Activated CD8-positive, alpha-beta T cell treated with anti-CD3 and anti-CD28 coated beads, Interleukin-2, amount 10 ng/mL, durations not matched to agents 7 days and 5 days (primary cell): ENCODE measurements around the gene RFXANK. TPM values are rescaled to one million over a fixed set of nuclear protein-coding genes. Genes with fewer than 3 reads are reported as not detected.

Experiments
- ATAC-seq: fragments of 150-1000 bp; cut with Tn5 transposase; one replicate; pipeline ENCODE4 v1.10.0; 2021; ENCODE audit warnings: moderate library complexity
- CTCF ChIA-PET: fragments of 350-600 bp; sonication (Branson Sonifier 250); formaldehyde crosslinking; loops from one replicate; lab custom pipeline; 2021; ENCODE audit warnings: antibody characterized with exemption; lab: Charles Lee
- POLR2A ChIA-PET: fragments of 350-600 bp; sonication (Branson Sonifier 250); formaldehyde crosslinking; loops from one replicate; lab custom pipeline; 2021; ENCODE audit warnings: antibody characterized with exemption; lab: Charles Lee
- DNase-seq: peaks from one replicate; pipeline ENCODE4 v3.0.0-alpha.2; 2020
- H3K27ac Mint-ChIP-seq: one replicate; pipeline ENCODE4 v1.8.0; 2021; ENCODE audit warnings: mild to moderate bottlenecking, mixed read lengths
- H3K27me3 Mint-ChIP-seq: one replicate; pipeline ENCODE4 v1.8.0; 2021; ENCODE audit warnings: low read depth, mixed read lengths
- H3K36me3 Mint-ChIP-seq: one replicate; pipeline ENCODE4 v1.8.0; 2021; ENCODE audit warnings: low read depth, mixed read lengths
- H3K4me1 Mint-ChIP-seq: one replicate; pipeline ENCODE4 v1.8.0; 2021; ENCODE audit warnings: low read depth, mixed read lengths
- H3K4me3 Mint-ChIP-seq: one replicate; pipeline ENCODE4 v1.8.0; 2021; ENCODE audit warnings: mild to moderate bottlenecking, mixed read lengths
- H3K9me3 Mint-ChIP-seq: one replicate; pipeline ENCODE4 v1.8.0; 2022; ENCODE audit warnings: mixed read lengths; ENCODE audit not compliant: insufficient read depth
- total RNA-seq, 2 experiments: library from RNA; stranded (reverse); gene quantifications; one replicate each; pipeline ENCODE4 v1.2.3, GENCODE V29; 2021

RFXANK gene
- total RNA-seq, 2 experiments from 2014 or later: 97.9 to 98.7 TPM

- H3K9me3 Mint-ChIP-seq: no peaks in the 10 kb centered on the region
- ATAC-seq (no peak), DNase-seq (no peak)
- H3K27ac Mint-ChIP-seq: peak overlapping the region; percentile 78
- H3K27me3 Mint-ChIP-seq: no peaks in the 10 kb centered on the region
- H3K36me3 Mint-ChIP-seq: peaks cover 31% of the 10 kb centered on the region
- peaks cover 36% of the 10 kb centered on the region for H3K4me1 Mint-ChIP-seq
- CTCF ChIA-PET: interaction anchor here (2.1 kb wide), 1 partner anchor 9 kb away, joined by 8 read pairs; the partner anchor contains the start of gene NR2C2AP
- H3K4me3 Mint-ChIP-seq: peak overlapping the region; percentile 87
- POLR2A ChIA-PET: interaction anchor here (3.2 kb wide), 1 partner anchor 8 kb away, joined by 55 read pairs; the partner anchor contains the start of gene NR2C2AP
These were observed 1.9 kb downstream of the RFXANK start for GRCh38 chr19:19193926-19194325.

GRCh38 chr19:19201697-19202630 lies 9.9 kb downstream of the RFXANK start:
- POLR2A ChIA-PET: interaction anchor here (0.6 to 3.9 kb wide), 2 partner anchors 9 to 892 kb away, joined by 4 to 55 read pairs; partner anchors contain the start of genes BORCS8 and RFXANK

GRCh38 chr19:19202707-19203011 lies 10.6 kb downstream of the RFXANK start:
- ATAC-seq (no peak), DNase-seq (no peak)
- H3K4me1 Mint-ChIP-seq: peaks cover 43% of the 10 kb centered on the region
- H3K9me3 Mint-ChIP-seq: no peaks in the 10 kb centered on the region
- CTCF ChIA-PET: interaction anchor here (0.7 to 1.6 kb wide), 7 partner anchors 9 to 203 kb away, joined by 3 to 8 read pairs (median 4); partner anchors contain the start of gene GATAD2A
- peaks cover 7% of the 10 kb centered on the region for H3K27me3 Mint-ChIP-seq
- peak overlapping the region; percentile 95 for H3K4me3 Mint-ChIP-seq
- POLR2A ChIA-PET: interaction anchor here (0.6 to 3.9 kb wide), 5 partner anchors 10 to 892 kb away, joined by 3 to 55 read pairs (median 4); partner anchors contain the start of genes BORCS8, NDUFA13, RFXANK and TSSK6
- peaks cover 34% of the 10 kb centered on the region for H3K36me3 Mint-ChIP-seq
- H3K27ac Mint-ChIP-seq: peak overlapping the region; percentile 89

More at GRCh38 chr19:19201697-19202630, 9.9 kb downstream of the RFXANK start:
- Mint-ChIP-seq H3K36me3 (peaks cover 35% of the 10 kb centered on the region), H3K4me3 (peak overlapping the region; percentile 95), H3K27me3 (peaks cover 3% of the 10 kb centered on the region), H3K9me3 (no peaks in the 10 kb centered on the region), H3K27ac (peak overlapping the region; percentile 89), H3K4me1 (peaks cover 36% of the 10 kb centered on the region)
- DNase-seq (no peak), ATAC-seq (no peak)
- CTCF ChIA-PET: interaction anchor here (1.6 kb wide), 2 partner anchors 9 to 27 kb away, joined by 4 to 8 read pairs; no protein-coding TSS in a partner anchor

- ChIA-PET CTCF (interaction anchor here (0.5 to 1.6 kb wide), 9 partner anchors 10 to 360 kb away, joined by 3 to 8 read pairs (median 3); partner anchors contain the start of gene GATAD2A), POLR2A (interaction anchor here (0.8 to 3.9 kb wide), 4 partner anchors 11 to 313 kb away, joined by 3 to 55 read pairs (median 4); partner anchors contain the start of genes BORCS8, NDUFA13, RFXANK and TSSK6)
- H3K36me3 Mint-ChIP-seq: peaks cover 29% of the 10 kb centered on the region
- H3K4me3 Mint-ChIP-seq: peak within 1 kb of the TSS; percentile 95
- peaks cover 45% of the 10 kb centered on the region for H3K4me1 Mint-ChIP-seq
- no peaks in the 10 kb centered on the region for H3K9me3 Mint-ChIP-seq
- H3K27me3 Mint-ChIP-seq: peaks cover 9% of the 10 kb centered on the region
- ATAC-seq: peak; percentile 90
- peak; percentile 96 for DNase-seq
- H3K27ac Mint-ChIP-seq: peak within 1 kb of the TSS; percentile 89
These were observed 11.2 kb downstream of the RFXANK start, which contains the start of gene NR2C2AP for GRCh38 chr19:19203012-19203856. NR2C2AP (minus strand) TSS chr19:19203414; CDS start chr19:19203060, 354 bp downstream.

- Mint-ChIP-seq H3K4me1 (peaks cover 45% of the 10 kb centered on the region), H3K36me3 (peaks cover 23% of the 10 kb centered on the region), H3K9me3 (no peaks in the 10 kb centered on the region), H3K27ac (peak overlapping the region; percentile 28), H3K27me3 (peaks cover 9% of the 10 kb centered on the region), H3K4me3 (peak overlapping the region; percentile 95)
- ChIA-PET CTCF (interaction anchor here (1.4 to 3.1 kb wide), 2 partner anchors 21 to 30 kb away, joined by 6 to 10 read pairs; no protein-coding TSS in a partner anchor), POLR2A (interaction anchor here (1.3 kb wide), 1 partner anchor 12 kb away, joined by 3 read pairs; the partner anchor contains the start of genes BORCS8 and RFXANK)
- DNase-seq (no peak), ATAC-seq (no peak)
These were observed 12.1 kb downstream of the RFXANK start for GRCh38 chr19:19204181-19204580.

GRCh38 chr19:19205416-19206410 lies 13.7 kb downstream of the RFXANK start:
- Mint-ChIP-seq H3K36me3 (peaks cover 17% of the 10 kb centered on the region), H3K27ac (no peak overlapping the region), H3K27me3 (peaks cover 11% of the 10 kb centered on the region), H3K9me3 (no peaks in the 10 kb centered on the region), H3K4me3 (no peak overlapping the region), H3K4me1 (peaks cover 45% of the 10 kb centered on the region)
- DNase-seq (no peak), ATAC-seq (no peak)
- ChIA-PET POLR2A (interaction anchor here (1.3 kb wide), 1 partner anchor 14 kb away, joined by 3 read pairs; the partner anchor contains the start of genes BORCS8 and RFXANK), CTCF (interaction anchor here (3.1 kb wide), 1 partner anchor 19 kb away, joined by 10 read pairs; no protein-coding TSS in a partner anchor)

GRCh38 chr19:19206938-19207337 lies 14.9 kb downstream of the RFXANK start:
- Mint-ChIP-seq H3K4me1 (peaks cover 45% of the 10 kb centered on the region), H3K4me3 (no peak overlapping the region), H3K9me3 (no peaks in the 10 kb centered on the region), H3K27ac (peak overlapping the region; percentile 67), H3K27me3 (peaks cover 19% of the 10 kb centered on the region), H3K36me3 (peaks cover 12% of the 10 kb centered on the region)
- CTCF ChIA-PET: interaction anchor here (3.1 kb wide), 1 partner anchor 18 kb away, joined by 10 read pairs; no protein-coding TSS in a partner anchor
- ATAC-seq: no peak
- no peak for DNase-seq
- POLR2A ChIA-PET: no interaction called here

- POLR2A ChIA-PET: no interaction called here
- Mint-ChIP-seq H3K9me3 (no peaks in the 10 kb centered on the region), H3K4me3 (no peak overlapping the region), H3K27ac (peak overlapping the region; percentile 67), H3K4me1 (peaks cover 36% of the 10 kb centered on the region), H3K27me3 (peaks cover 26% of the 10 kb centered on the region), H3K36me3 (peaks cover 4% of the 10 kb centered on the region)
- ATAC-seq: no peak
- DNase-seq: no peak
- CTCF ChIA-PET: no interaction called here
These were observed 15.8 kb downstream of the RFXANK start for GRCh38 chr19:19207637-19208572.

- POLR2A ChIA-PET: no interaction called here
- no peak overlapping the region for H3K4me3 Mint-ChIP-seq
- peaks cover 40% of the 10 kb centered on the region for H3K27me3 Mint-ChIP-seq
- no peak for DNase-seq
- no peaks in the 10 kb centered on the region for H3K9me3 Mint-ChIP-seq
- CTCF ChIA-PET: no interaction called here
- H3K4me1 Mint-ChIP-seq: peaks cover 33% of the 10 kb centered on the region
- no peak for ATAC-seq
- H3K36me3 Mint-ChIP-seq: peaks cover 1% of the 10 kb centered on the region
- no peak overlapping the region for H3K27ac Mint-ChIP-seq
These were observed 17.3 kb downstream of the RFXANK start for GRCh38 chr19:19209372-19209771.
